Measurements from ENCODE around the gene ZNF784.

ZNF784 gene

GRCh38 chr19:55603581-55604292 lies 20.6 kb downstream of the ZNF784 start:
- DNase-seq (ENCODE audit: extremely low read depth in 1 of 2, low read depth in 1 of 2), result no peak

GRCh38 chr19:55603115-55603514 lies 21.3 kb downstream of the ZNF784 start:
- DNase-seq (ENCODE audit: extremely low read depth in 1 of 2, low read depth in 1 of 2), result no peak

- DNase-seq (ENCODE audit: extremely low read depth in 1 of 2, low read depth in 1 of 2), result no peak
These were observed 22.0 kb downstream of the ZNF784 start for GRCh38 chr19:55602104-55603001.

- DNase-seq (ENCODE audit: extremely low read depth in 1 of 2, low read depth in 1 of 2), result no peak
These were observed 23.3 kb downstream of the ZNF784 start for GRCh38 chr19:55601084-55601483.

GRCh38 chr19:55600662-55601028 lies 23.7 kb downstream of the ZNF784 start:
- no peak for DNase-seq (ENCODE audit: extremely low read depth in 1 of 2, low read depth in 1 of 2)

GRCh38 chr19:55599842-55600661 lies 24.3 kb downstream of the ZNF784 start, which contains the start of gene ZNF524:
Gene ZNF524, plus strand, starts transcription at chr19:55600288. Its CDS starts 1,825 bp downstream, at chr19:55602113.
- peak; percentile 60 to 72 for DNase-seq (ENCODE audit: extremely low read depth in 1 of 2, low read depth in 1 of 2)

- peak; percentile 90 for DNase-seq (ENCODE audit: extremely low read depth in 1 of 2, low read depth in 1 of 2)
These were observed 24.9 kb downstream of the ZNF784 start, which contains the start of gene FIZ1 for GRCh38 chr19:55599468-55599841. Gene FIZ1, minus strand, starts transcription at chr19:55599517. Its CDS starts 1,652 bp downstream, at chr19:55597865.

- peak; percentile 83 to 84 for DNase-seq (ENCODE audit: extremely low read depth in 1 of 2, low read depth in 1 of 2)
These were observed 25.5 kb downstream of the ZNF784 start for GRCh38 chr19:55598719-55599467.

- DNase-seq (ENCODE audit: extremely low read depth in 1 of 2, low read depth in 1 of 2), result no peak
These were observed 26.3 kb downstream of the ZNF784 start for GRCh38 chr19:55598034-55598433.

- no peak for DNase-seq (ENCODE audit: extremely low read depth in 1 of 2, low read depth in 1 of 2)
These were observed 26.9 kb downstream of the ZNF784 start for GRCh38 chr19:55597501-55597921.

GRCh38 chr19:55596304-55596703 lies 28.1 kb downstream of the ZNF784 start:
- no peak for DNase-seq (ENCODE audit: extremely low read depth in 1 of 2, low read depth in 1 of 2)

- DNase-seq (ENCODE audit: extremely low read depth in 1 of 2, low read depth in 1 of 2), result no peak
These were observed 29.3 kb downstream of the ZNF784 start for GRCh38 chr19:55594996-55595545.

- DNase-seq (ENCODE audit: extremely low read depth in 1 of 2, low read depth in 1 of 2), result no peak
These were observed 31.1 kb downstream of the ZNF784 start for GRCh38 chr19:55593096-55593772.

GRCh38 chr19:55592391-55593090 lies 31.8 kb downstream of the ZNF784 start:
- no peak for DNase-seq (ENCODE audit: extremely low read depth in 1 of 2, low read depth in 1 of 2)

- DNase-seq (ENCODE audit: extremely low read depth in 1 of 2, low read depth in 1 of 2), result no peak
These were observed 32.8 kb downstream of the ZNF784 start for GRCh38 chr19:55591555-55591954.

- DNase-seq (ENCODE audit: extremely low read depth in 1 of 2, low read depth in 1 of 2), result no peak
These were observed 33.7 kb downstream of the ZNF784 start for GRCh38 chr19:55590617-55591016.

- DNase-seq (ENCODE audit: extremely low read depth in 1 of 2, low read depth in 1 of 2), result no peak
These were observed 34.3 kb downstream of the ZNF784 start for GRCh38 chr19:55590109-55590508.

GRCh38 chr19:55588738-55589137 lies 35.6 kb downstream of the ZNF784 start:
- no peak for DNase-seq (ENCODE audit: extremely low read depth in 1 of 2, low read depth in 1 of 2)
